Measurements from ENCODE around the gene ARID3A. TPM values are rescaled to one million over a fixed set of nuclear protein-coding genes. Genes with fewer than 3 reads are reported as not detected.

ARID3A gene
- total RNA-seq, 1 donor from 2014 or later: 106 TPM

- DNase-seq (ENCODE audit: low read depth) (no peak), FAIRE-seq (no peak)
- H3K9me3 Mint-ChIP-seq (ENCODE audit: unreplicated experiment): no peaks in the 10 kb centered on the region
- no peaks in the 10 kb centered on the region for H3K9me3 ChIP-seq (ENCODE audit: insufficient read depth, low read depth, low read length)
- H3K4me1 ChIP-seq (ENCODE audit: insufficient read depth, low read length): peaks cover 14% of the 10 kb centered on the region
- no peak overlapping the region for H2AFZ ChIP-seq (ENCODE audit: low read depth, low read length)
- no peak for TF ChIP-seq EZH2 (IDR thresholded peaks at IDR 0.05; ENCODE audit: insufficient read depth, low read length)
- TF ChIP-seq CTCF (IDR thresholded peaks at IDR 0.05; ENCODE audit: insufficient read depth, low read depth, low read length): no peak
- no peak overlapping the region for H3K9ac ChIP-seq (ENCODE audit: low read length)
- H3K36me3 ChIP-seq (ENCODE audit: insufficient read depth, low read length): no peaks in the 10 kb centered on the region
- no peak overlapping the region for H3K27ac Mint-ChIP-seq (ENCODE audit: unreplicated experiment)
- no peaks in the 10 kb centered on the region for H3K27me3 Mint-ChIP-seq (ENCODE audit: low read depth, unreplicated experiment)
- H4K20me1 ChIP-seq (ENCODE audit: insufficient read depth, low read length): peaks cover 27% of the 10 kb centered on the region
- peaks cover 4% of the 10 kb centered on the region for H3K4me1 Mint-ChIP-seq (ENCODE audit: low read depth, unreplicated experiment)
- peaks cover 3% of the 10 kb centered on the region for H3K36me3 Mint-ChIP-seq (ENCODE audit: low read depth, unreplicated experiment)
- no peak overlapping the region for H3K27ac ChIP-seq (ENCODE audit: low read depth, low read length)
- H3K4me2 ChIP-seq (ENCODE audit: low read length): no peak overlapping the region
- H3K4me3 ChIP-seq (ENCODE audit: insufficient read depth, low read depth, low read length): no peak overlapping the region
- no peaks in the 10 kb centered on the region for H3K27me3 ChIP-seq (ENCODE audit: insufficient read depth, low read length)
- peaks cover 15% of the 10 kb centered on the region for H3K79me2 ChIP-seq (ENCODE audit: insufficient read depth, low read length)
- H3K4me3 Mint-ChIP-seq (ENCODE audit: unreplicated experiment): no peak overlapping the region
These were observed 62.7 kb downstream of the ARID3A start for GRCh38 chr19:988510-988909.

DNA sequence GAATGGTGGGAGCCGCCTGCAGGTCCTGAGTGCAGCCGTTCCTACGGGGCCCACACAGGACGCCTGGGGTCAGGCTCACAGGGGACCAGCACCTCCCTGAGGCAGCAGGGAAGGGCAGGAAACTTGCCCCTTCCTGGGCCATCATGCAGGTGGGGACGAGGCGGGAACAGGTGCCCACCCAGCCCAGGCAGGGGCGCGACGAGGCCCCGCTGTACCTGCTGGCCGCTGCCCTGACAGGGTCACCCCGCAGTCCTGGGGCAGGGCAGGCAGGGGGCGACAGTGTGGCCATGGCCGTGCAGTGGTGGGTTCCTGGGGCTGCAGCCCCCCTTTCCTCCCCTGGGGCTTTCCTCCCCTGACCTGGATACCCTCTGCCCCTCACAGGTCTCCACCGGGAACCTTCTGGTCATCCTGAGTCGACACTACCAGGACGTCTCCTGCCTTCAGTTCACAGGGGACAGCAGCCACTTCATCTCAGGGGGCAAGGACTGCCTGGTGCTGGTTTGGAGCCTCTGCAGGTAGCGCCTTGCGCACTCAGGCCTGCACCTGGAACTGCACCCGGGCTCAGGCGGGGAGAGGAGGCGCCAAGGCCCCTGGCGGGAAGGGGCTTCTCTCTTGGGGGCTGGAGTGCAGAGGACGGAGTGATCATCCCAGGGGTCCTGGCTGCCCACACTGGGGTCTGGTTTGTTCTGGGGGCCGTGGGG is 63.7 kb downstream of the ARID3A start:
- no peak for FAIRE-seq
- H3K27ac ChIP-seq (ENCODE audit: low read depth, low read length): no peak overlapping the region

More for the DNA sequence above, 63.7 kb downstream of the ARID3A start:
- peaks cover 8% of the 10 kb centered on the region for H3K4me1 ChIP-seq (ENCODE audit: insufficient read depth, low read length)
- TF ChIP-seq EZH2 (IDR thresholded peaks at IDR 0.05; ENCODE audit: insufficient read depth, low read length) (no peak), CTCF (IDR thresholded peaks at IDR 0.05; ENCODE audit: insufficient read depth, low read depth, low read length) (peak; percentile 2)
- Mint-ChIP-seq H3K27me3 (ENCODE audit: low read depth, unreplicated experiment) (no peaks in the 10 kb centered on the region), H3K27ac (ENCODE audit: unreplicated experiment) (no peak overlapping the region), H3K36me3 (ENCODE audit: low read depth, unreplicated experiment) (peaks cover 3% of the 10 kb centered on the region), H3K4me1 (ENCODE audit: low read depth, unreplicated experiment) (peaks cover 4% of the 10 kb centered on the region), H3K4me3 (ENCODE audit: unreplicated experiment) (no peak overlapping the region), H3K9me3 (ENCODE audit: unreplicated experiment) (no peaks in the 10 kb centered on the region)
- no peaks in the 10 kb centered on the region for H3K27me3 ChIP-seq (ENCODE audit: insufficient read depth, low read length)
- H3K79me2 ChIP-seq (ENCODE audit: insufficient read depth, low read length): peaks cover 11% of the 10 kb centered on the region
- H3K9ac ChIP-seq (ENCODE audit: low read length): no peak overlapping the region
- no peak overlapping the region for H2AFZ ChIP-seq (ENCODE audit: low read depth, low read length)
- H4K20me1 ChIP-seq (ENCODE audit: insufficient read depth, low read length): peaks cover 28% of the 10 kb centered on the region
- no peaks in the 10 kb centered on the region for H3K36me3 ChIP-seq (ENCODE audit: insufficient read depth, low read length)
- H3K9me3 ChIP-seq (ENCODE audit: insufficient read depth, low read depth, low read length): no peaks in the 10 kb centered on the region
- H3K4me3 ChIP-seq (ENCODE audit: insufficient read depth, low read depth, low read length): no peak overlapping the region
- no peak overlapping the region for H3K4me2 ChIP-seq (ENCODE audit: low read length)
- DNase-seq (ENCODE audit: low read depth): no peak

Data from astrocyte (in vitro differentiated cells and primary cell).